Measurements from ENCODE around the gene REV3L. TPM values are rescaled to one million over a fixed set of nuclear protein-coding genes. Genes with fewer than 3 reads are reported as not detected.

Gene REV3L
- total and polyA plus RNA-seq, 2 of the 13 experiments (the other 11 are each of a cell fraction or from before 2014, with no cell fraction given) = 12.8 to 31.3 TPM

DNA sequence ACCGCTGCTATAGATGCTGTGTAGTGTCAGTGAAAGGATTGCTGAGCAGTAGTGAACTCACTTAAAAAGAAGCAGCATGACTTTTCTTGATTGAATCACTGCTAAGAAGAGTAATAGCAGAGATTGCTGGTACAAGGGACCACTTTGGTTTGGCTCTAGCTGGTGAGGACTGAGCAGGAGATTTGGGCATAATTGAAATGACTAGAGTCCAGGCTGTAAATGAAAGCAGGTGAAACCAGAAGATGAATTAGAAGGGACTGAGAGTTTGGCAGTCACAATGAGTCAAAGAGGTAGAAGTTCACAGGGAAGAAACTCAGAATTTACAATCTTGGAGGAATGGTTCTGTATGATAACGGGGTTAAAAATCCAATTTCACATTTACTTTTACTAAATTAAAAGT is 19.1 kb upstream of the REV3L start (continued):
- TF ChIP-seq ZNF512 (CRISPR knock-in tag; IDR thresholded peaks at IDR 0.05) (no peak), ZNF101 (CRISPR knock-in tag; IDR thresholded peaks at IDR 0.05; ENCODE audit: borderline replicate concordance, low read depth) (no peak), PHF5A (CRISPR knock-in tag; IDR thresholded peaks at IDR 0.05; ENCODE audit: low read depth, unreplicated experiment) (no peak)

DNA sequence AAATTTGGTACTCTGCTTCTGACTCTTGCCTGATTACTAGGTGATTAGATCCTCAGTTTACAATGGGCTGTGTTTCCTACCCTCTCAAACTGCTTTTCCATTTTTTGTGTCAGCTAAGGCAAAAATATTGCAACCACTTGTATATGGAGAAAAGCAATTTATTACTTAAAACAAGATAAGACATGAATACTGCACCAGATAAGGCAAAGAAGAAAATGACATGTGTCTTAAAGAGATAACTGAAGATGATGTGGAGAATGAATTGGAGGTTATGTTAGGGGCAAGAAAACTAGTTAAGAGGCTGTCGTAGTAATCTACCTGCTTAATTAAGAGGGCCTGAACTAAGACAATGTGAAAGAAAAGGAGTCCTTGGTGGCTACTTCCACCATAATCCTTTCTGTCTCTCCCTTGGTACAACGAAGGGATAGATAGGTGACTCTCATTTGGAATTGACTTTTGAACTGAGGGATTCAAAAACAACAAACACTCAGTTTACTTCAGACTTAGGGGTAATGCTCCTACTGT is 16.3 kb upstream of the REV3L start:
- ChIA-PET CTCF (ENCODE audit: low intra/inter-chr PET ratio, low total read pairs) (no interaction called here), POLR2A (no interaction called here)
- H3K79me2 ChIP-seq (ENCODE audit: insufficient read depth, low read length) = peaks cover 23% of the 10 kb centered on the region
- H3K4me2 ChIP-seq (ENCODE audit: low read depth, low read length) = no peak overlapping the region
- DNase-seq (ENCODE audit: low spot score) (no peak), FAIRE-seq (no peak), ATAC-seq (no peak)
- no peaks in the 10 kb centered on the region for H3K9me3 ChIP-seq (ENCODE audit: low read length)
- BruUV-seq (replicated peaks) = no TSS peak
- H4K20me1 ChIP-seq (ENCODE audit: insufficient read depth, low read length) = no peaks in the 10 kb centered on the region
- H3K4me1 ChIP-seq (ENCODE audit: insufficient read depth, low read length) = peaks cover 16% of the 10 kb centered on the region
- intact Hi-C loops (cut with micrococcal nuclease; ENCODE audit: unreplicated experiment) (no loop called here), in situ Hi-C loops (cut with HindIII; ENCODE audit: extremely low pct_ligation_motif_present, low pct_unique_long_range_greater_than_20kb) (no loop called here)
- H3K9ac ChIP-seq (ENCODE audit: insufficient read depth, low read depth, low read length) = no peak overlapping the region
- no peak overlapping the region for H3K27ac ChIP-seq (ENCODE audit: extremely low read length, insufficient read depth, low read length)
- no peaks in the 10 kb centered on the region; a peak in 1 of 5 replicates for H3K36me3 ChIP-seq (replicated peaks in 1 of 2; ENCODE audit: control insufficient read depth in 1 of 2, insufficient read depth in 2 of 2, low read length in 2 of 2)
- H2AFZ ChIP-seq (ENCODE audit: low read length) = no peak overlapping the region
- 92% methylated on average over 2 of the region's 2 CpGs for WGBS (ENCODE audit: low lambda C conversion rate)
- H3K27me3 ChIP-seq (ENCODE audit: control insufficient read depth in 1 of 2, insufficient read depth in 2 of 2, low read length in 2 of 2) = no peaks in the 10 kb centered on the region
- no peak overlapping the region for H3K4me3 ChIP-seq (replicated peaks in 1 of 3; ENCODE audit: insufficient read depth in 1 of 3, low read depth in 2 of 3, low read length in 3 of 3)
- TF ChIP-seq KDM5B (CRISPR knock-in tag; IDR thresholded peaks at IDR 0.05; ENCODE audit: borderline replicate concordance) = no peak
- TF ChIP-seq, protein P1, sequence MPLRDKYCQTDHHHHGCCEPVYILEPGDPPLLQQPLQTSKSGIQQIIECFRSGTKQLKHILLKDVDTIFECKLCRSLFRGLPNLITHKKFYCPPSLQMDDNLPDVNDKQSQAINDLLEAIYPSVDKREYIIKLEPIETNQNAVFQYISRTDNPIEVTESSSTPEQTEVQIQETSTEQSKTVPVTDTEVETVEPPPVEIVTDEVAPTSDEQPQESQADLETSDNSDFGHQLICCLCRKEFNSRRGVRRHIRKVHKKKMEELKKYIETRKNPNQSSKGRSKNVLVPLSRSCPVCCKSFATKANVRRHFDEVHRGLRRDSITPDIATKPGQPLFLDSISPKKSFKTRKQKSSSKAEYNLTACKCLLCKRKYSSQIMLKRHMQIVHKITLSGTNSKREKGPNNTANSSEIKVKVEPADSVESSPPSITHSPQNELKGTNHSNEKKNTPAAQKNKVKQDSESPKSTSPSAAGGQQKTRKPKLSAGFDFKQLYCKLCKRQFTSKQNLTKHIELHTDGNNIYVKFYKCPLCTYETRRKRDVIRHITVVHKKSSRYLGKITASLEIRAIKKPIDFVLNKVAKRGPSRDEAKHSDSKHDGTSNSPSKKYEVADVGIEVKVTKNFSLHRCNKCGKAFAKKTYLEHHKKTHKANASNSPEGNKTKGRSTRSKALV (CRISPR knock-in tag; IDR thresholded peaks at IDR 0.05) = no peak
- TF ChIP-seq, protein P2, sequence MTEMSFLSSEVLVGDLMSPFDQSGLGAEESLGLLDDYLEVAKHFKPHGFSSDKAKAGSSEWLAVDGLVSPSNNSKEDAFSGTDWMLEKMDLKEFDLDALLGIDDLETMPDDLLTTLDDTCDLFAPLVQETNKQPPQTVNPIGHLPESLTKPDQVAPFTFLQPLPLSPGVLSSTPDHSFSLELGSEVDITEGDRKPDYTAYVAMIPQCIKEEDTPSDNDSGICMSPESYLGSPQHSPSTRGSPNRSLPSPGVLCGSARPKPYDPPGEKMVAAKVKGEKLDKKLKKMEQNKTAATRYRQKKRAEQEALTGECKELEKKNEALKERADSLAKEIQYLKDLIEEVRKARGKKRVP (CRISPR knock-in tag; IDR thresholded peaks at IDR 0.05) = no peak
- no peak for TF ChIP-seq NR3C1 (CRISPR knock-in tag; IDR thresholded peaks at IDR 0.05)
- TF ChIP-seq, protein P3, sequence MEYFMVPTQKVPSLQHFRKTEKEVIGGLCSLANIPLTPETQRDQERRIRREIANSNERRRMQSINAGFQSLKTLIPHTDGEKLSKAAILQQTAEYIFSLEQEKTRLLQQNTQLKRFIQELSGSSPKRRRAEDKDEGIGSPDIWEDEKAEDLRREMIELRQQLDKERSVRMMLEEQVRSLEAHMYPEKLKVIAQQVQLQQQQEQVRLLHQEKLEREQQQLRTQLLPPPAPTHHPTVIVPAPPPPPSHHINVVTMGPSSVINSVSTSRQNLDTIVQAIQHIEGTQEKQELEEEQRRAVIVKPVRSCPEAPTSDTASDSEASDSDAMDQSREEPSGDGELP (IDR thresholded peaks at IDR 0.05; ENCODE audit: borderline replicate concordance, low read depth) = no peak
- no peak for TF ChIP-seq NFIB (CRISPR knock-in tag; IDR thresholded peaks at IDR 0.05; ENCODE audit: borderline replicate concordance)
- TF ChIP-seq, protein P4, sequence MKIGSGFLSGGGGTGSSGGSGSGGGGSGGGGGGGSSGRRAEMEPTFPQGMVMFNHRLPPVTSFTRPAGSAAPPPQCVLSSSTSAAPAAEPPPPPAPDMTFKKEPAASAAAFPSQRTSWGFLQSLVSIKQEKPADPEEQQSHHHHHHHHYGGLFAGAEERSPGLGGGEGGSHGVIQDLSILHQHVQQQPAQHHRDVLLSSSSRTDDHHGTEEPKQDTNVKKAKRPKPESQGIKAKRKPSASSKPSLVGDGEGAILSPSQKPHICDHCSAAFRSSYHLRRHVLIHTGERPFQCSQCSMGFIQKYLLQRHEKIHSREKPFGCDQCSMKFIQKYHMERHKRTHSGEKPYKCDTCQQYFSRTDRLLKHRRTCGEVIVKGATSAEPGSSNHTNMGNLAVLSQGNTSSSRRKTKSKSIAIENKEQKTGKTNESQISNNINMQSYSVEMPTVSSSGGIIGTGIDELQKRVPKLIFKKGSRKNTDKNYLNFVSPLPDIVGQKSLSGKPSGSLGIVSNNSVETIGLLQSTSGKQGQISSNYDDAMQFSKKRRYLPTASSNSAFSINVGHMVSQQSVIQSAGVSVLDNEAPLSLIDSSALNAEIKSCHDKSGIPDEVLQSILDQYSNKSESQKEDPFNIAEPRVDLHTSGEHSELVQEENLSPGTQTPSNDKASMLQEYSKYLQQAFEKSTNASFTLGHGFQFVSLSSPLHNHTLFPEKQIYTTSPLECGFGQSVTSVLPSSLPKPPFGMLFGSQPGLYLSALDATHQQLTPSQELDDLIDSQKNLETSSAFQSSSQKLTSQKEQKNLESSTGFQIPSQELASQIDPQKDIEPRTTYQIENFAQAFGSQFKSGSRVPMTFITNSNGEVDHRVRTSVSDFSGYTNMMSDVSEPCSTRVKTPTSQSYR (CRISPR knock-in tag; IDR thresholded peaks at IDR 0.05; ENCODE audit: borderline replicate concordance) = no peak
- no peak for TF ChIP-seq ZNF34 (CRISPR knock-in tag; IDR thresholded peaks at IDR 0.05; ENCODE audit: borderline replicate concordance)
- TF ChIP-seq ZNF790 (CRISPR knock-in tag; IDR thresholded peaks at IDR 0.05; ENCODE audit: borderline replicate concordance) = no peak

All from HepG2 (cell line).